Bladder microvascular endothelial cell (primary cell): ENCODE measurements around the gene ZMYM4. TPM values are rescaled to one million over a fixed set of nuclear protein-coding genes. Genes with fewer than 3 reads are reported as not detected.

ENCODE experiments used
- total RNA-seq: library from RNA; depleted of rRNA; stranded (reverse); fragments of >200 nt; gene quantifications from 2 replicates; pipeline ENCODE4 v1.2.3, GENCODE V29; 2014

The ZMYM4 gene
- total RNA-seq: 19.8 and 40.7 TPM in 2 replicates

DNA sequence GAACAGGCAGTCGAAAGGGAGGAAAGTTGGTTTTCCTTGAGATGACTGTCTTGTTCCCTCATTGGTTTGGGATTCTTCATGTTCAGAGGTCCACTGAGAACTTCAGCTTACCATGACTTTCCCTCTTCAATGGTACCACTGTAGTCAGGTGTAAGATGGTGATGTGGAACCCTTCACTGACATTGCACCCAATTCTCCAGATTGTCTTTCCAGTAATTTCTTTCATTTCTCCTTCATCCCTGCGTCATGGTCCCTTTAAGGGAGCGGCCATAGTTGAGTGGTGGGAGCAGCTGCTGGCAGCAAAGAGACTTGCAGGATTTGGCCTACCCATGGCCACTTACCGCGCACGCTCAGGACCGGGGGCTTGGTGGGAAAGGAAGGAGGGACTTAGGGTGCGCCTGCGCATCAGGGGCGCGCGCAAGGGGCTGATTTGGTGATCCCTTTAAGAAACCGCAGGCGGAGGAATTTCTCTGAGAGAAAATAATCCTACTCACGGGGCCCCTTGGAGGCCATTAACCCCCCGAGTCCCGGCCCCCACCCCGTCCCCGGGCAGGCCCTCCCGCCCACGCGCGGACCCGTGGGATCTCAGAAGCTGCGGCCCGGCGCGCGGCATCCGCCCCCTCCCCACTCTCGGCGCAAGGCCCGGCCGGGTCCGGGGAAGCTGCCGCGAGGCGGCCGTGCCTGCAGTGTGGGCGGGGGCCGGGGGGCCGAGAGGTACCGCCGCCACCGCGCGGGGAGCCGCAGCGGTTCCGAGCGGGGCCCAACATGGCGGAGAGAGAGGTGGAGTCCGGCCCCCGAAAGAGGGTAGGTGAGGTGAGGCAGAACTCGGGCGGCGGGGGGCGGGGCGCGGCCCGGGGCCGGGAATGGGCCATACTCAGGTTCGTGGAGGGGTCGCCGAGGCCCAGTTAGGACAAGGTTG is at the start of gene ZMYM4:
TSS of gene ZMYM4 (plus strand) at position 428 of the 919 bp plus-strand sequence. CDS start at position 766, 338 bp downstream.

Other genes starting within 250 kb of the ZMYM4 start
- 8.1 and 11.8 TPM in 2 replicates for gene ZMYM6, start 236.8 kb upstream of the ZMYM4 start, total RNA-seq
- gene ZMYM1, start 189.3 kb upstream of the ZMYM4 start, total RNA-seq: 11.8 and 27.1 TPM in 2 replicates
- 211 and 373 TPM in 2 replicates for gene SFPQ, start 75.6 kb upstream of the ZMYM4 start, total RNA-seq